Left lung (tissue), 14 donors: ENCODE results near the gene ERCC5. TPM values are rescaled to one million over a fixed set of nuclear protein-coding genes. Genes with fewer than 3 reads are reported as not detected.

Experiments
- ATAC-seq: fragments of 200-7000 bp; cut with Tn5 transposase; one replicate; pipeline ENCODE4 v1.9.1; 2020; ENCODE audit warnings: moderate library complexity
- DNase-seq, 4 donors: peaks; one replicate each; pipeline ENCODE4 v3.0.0-alpha.2; 2013 to 2020
- H3K27ac ChIP-seq, 2 donors: fragments of 200-600 bp; sonication (generic) in 1 of 2; one replicate each; pipeline versions ENCODE4 v1.5.0 to v1.8.0; 2020 to 2021
- H3K27me3 ChIP-seq, 2 donors: fragments of 200-600 bp; sonication (generic) in 1 of 2; one replicate each; pipeline versions ENCODE4 v1.5.0 to v1.8.0; 2020 to 2021
- H3K36me3 ChIP-seq, 2 donors: fragments of 200-600 bp; sonication (generic) in 1 of 2; one replicate each; pipeline versions ENCODE4 v1.5.0 to v1.8.0; 2020 to 2021
- H3K4me1 ChIP-seq, 2 donors: fragments of 200-600 bp; one replicate each; pipeline ENCODE4 v1.8.0; 2021
- H3K4me3 ChIP-seq, 2 donors: fragments of 200-600 bp; sonication (generic) in 1 of 2; one replicate each; pipeline versions ENCODE4 v1.5.0 to v1.8.0; 2020 to 2021; ENCODE audit warnings: mild to moderate bottlenecking in 1 of 2
- H3K9me3 ChIP-seq, 2 donors: fragments of 200-600 bp; sonication (generic) in 1 of 2; one replicate each; pipeline versions ENCODE4 v1.5.0 to v1.8.0; 2020 to 2021
- CTCF ChIP-seq, 2 donors: fragments of 200-600 bp; sonication (generic) in 1 of 2; IDR thresholded peaks; one replicate each; pipeline versions ENCODE4 v1.5.0 to v1.8.0; 2021; ENCODE audit warnings: antibody characterized with exemption in 2 of 2
- intact Hi-C, 2 donors: fragments of 100-400 bp; cut with DNase I; formaldehyde crosslinking; loops; one replicate each; pipeline versions ENCODE4 v1.11.2 to v1.14.2; 2022
- long read RNA-seq, 12 donors: library from polyadenylated mRNA in 2 of 12; unstranded in 2 of 12; transcript quantifications; one replicate each; pipeline ENCODE4 v2.0.0 and lab custom pipeline, GENCODE V29; 2019 to 2026
- polyA plus RNA-seq, 6 donors: library from polyadenylated mRNA; unstranded; fragments of 120-200 nt; gene quantifications; one replicate each; pipeline ENCODE4 v1.2.1, GENCODE V29; 2013; ENCODE audit not compliant: insufficient read length in 6 of 6
- total RNA-seq, 2 donors: library from RNA; stranded (reverse); fragmentation: NEBNext Ultra II Directional; extraction: Animal tissue kit (Norgen Biotek cat#: 25700); gene quantifications; one replicate each; pipeline ENCODE4 v1.2.1, GENCODE V29; 2021
- donor health status: DM: no; HTN: yes; CAD: no.
- donor health status: DM: no; HTN: no; CAD: no.

Gene ERCC5
- total RNA-seq (10 to 100 TPM; 37.6 to 44.2 TPM), polyA plus RNA-seq (10 to 100 TPM; 70.8 to 95.8 (median 85.0) TPM)
- long read RNA-seq, donor 1, full-length matches to known transcripts = 13 of 13 reads
- long read RNA-seq, donor 1, partial matches to known transcripts = 0 of 13 reads
- long read RNA-seq, donor 1, other reads (novel, unspliced or antisense) = 0 of 13 reads
- long read RNA-seq, donor 2, full-length matches to known transcripts = 7 of 7 reads
- long read RNA-seq, donor 2, partial matches to known transcripts = 0 of 7 reads
- long read RNA-seq, donor 2, other reads (novel, unspliced or antisense) = 0 of 7 reads
- long read RNA-seq, donor 3, full-length matches to known transcripts = 3 of 3 reads
- long read RNA-seq, donor 3, partial matches to known transcripts = 0 of 3 reads
- long read RNA-seq, donor 3, other reads (novel, unspliced or antisense) = 0 of 3 reads
- long read RNA-seq, donor 4, full-length matches to known transcripts = 4 of 4 reads
- long read RNA-seq, donor 4, partial matches to known transcripts = 0 of 4 reads
- long read RNA-seq, donor 4, other reads (novel, unspliced or antisense) = 0 of 4 reads
- long read RNA-seq, donor 5, full-length matches to known transcripts = 7 of 12 reads
- long read RNA-seq, donor 5, partial matches to known transcripts = 5 of 12 reads
- long read RNA-seq, donor 5, other reads (novel, unspliced or antisense) = 0 of 12 reads
- long read RNA-seq, donor 6, full-length matches to known transcripts = 3 of 3 reads
- long read RNA-seq, donor 6, partial matches to known transcripts = 0 of 3 reads
- long read RNA-seq, donor 6, other reads (novel, unspliced or antisense) = 0 of 3 reads
- long read RNA-seq, donor 7, full-length matches to known transcripts = 3 of 9 reads
- long read RNA-seq, donor 7, partial matches to known transcripts = 6 of 9 reads
- long read RNA-seq, donor 7, other reads (novel, unspliced or antisense) = 0 of 9 reads
- long read RNA-seq, donor 8, full-length matches to known transcripts = 1 of 1 reads
- long read RNA-seq, donor 8, partial matches to known transcripts = 0 of 1 reads
- long read RNA-seq, donor 8, other reads (novel, unspliced or antisense) = 0 of 1 reads
- long read RNA-seq, donor 9 = 0 reads
- long read RNA-seq, donor 10, partial matches to known transcripts = 2 of 2 reads
- long read RNA-seq, donor 10, other reads (novel, unspliced or antisense) = 0 of 2 reads
- long read RNA-seq, donor 11, partial matches to known transcripts = 0 of 1 reads
- long read RNA-seq, donor 11, other reads (novel, unspliced or antisense) = 0 of 1 reads
- long read RNA-seq, donor 12, full-length matches to known transcripts = 4 of 4 reads
- long read RNA-seq, donor 12, partial matches to known transcripts = 0 of 4 reads
- long read RNA-seq, donor 12, other reads (novel, unspliced or antisense) = 0 of 4 reads

- TF ChIP-seq CTCF (IDR thresholded peaks at IDR 0.05) = no peak
- DNase-seq (peak; percentile 93 to 99 (median 96)), ATAC-seq (peak; percentile 94)
- no peaks in the 10 kb centered on the region for H3K27me3 ChIP-seq
- H3K9me3 ChIP-seq = no peaks in the 10 kb centered on the region
- H3K36me3 ChIP-seq = peaks cover 0 to 4% of the 10 kb centered on the region in 2 donors
- peak within 1 kb of the TSS; percentile 98 to 100 for H3K27ac ChIP-seq
- peaks cover 7 to 24% of the 10 kb centered on the region in 2 donors for H3K4me1 ChIP-seq
- peak within 1 kb of the TSS; percentile 75 to 89 for H3K4me3 ChIP-seq
- intact Hi-C loops = loop anchor here in 1 of 2 donors (5.0 kb wide), 1 partner anchor 253 kb away; no protein-coding TSS in a partner anchor
Measured at GRCh38 chr13:102845630-102846260, at the start of gene ERCC5. Gene ERCC5 (plus strand): TSS chr13:102846032. CDS start chr13:102846267, 235 bp downstream.

DNA sequence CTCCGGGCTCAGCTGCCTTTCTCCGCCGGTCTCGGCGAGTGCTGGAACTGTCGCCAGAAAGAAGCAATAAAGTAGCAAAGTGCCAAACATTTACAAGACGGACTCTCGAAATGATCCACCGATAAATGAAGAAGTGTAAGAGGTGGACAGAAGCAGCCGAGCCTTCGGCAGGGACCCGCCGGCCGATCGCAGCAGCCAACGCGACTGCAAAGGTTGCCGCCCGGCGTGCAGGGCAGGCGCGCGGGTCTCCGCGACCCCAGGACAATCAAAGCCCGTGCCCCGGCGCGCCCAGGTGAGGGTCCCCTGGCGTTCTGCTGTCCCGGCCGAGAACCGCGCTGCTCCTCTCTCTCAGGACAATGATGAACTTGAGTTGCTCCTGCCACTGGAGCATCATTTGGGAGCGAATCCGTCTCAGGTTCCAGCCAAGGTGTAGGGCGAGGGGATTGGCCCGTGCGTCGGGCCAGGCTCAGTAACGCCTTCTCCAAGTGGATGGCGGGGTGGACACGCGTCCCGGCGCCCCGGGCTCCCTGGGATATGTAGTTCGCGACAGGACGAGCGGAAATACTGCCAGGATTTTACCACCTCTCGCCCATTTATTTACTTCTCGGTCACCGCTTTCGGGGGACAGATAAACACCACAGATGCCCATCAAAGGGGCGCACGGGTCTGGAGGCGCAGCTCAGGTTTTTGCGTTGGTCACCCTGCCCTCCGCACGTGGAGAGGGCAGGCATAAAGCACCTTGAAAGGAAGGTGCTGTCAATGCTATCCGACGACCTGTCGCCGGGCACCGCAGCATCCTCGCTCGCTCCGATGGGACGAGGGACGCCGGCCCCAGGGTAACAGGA, 47.0 kb upstream of the ERCC5 start, which contains the start of the genes BIVM and POGLUT2:
Gene BIVM (plus strand): TSS at position 539 of the 845 bp plus-strand sequence. CDS start 8,149 bp downstream, outside the sequence.
Gene POGLUT2 (minus strand): TSS at position 396 of the 845 bp plus-strand sequence. CDS start 306 bp downstream, at position 90.
- peak; percentile 85 to 92 (median 92) for DNase-seq
- intact Hi-C loops = no loop called here
- Histone ChIP-seq H3K4me1 (peaks cover 0 to 52% of the 10 kb centered on the region in 2 donors), H3K27me3 (peaks cover 0 to 21% of the 10 kb centered on the region in 2 donors), H3K36me3 (no peaks in the 10 kb centered on the region), H3K27ac (peak within 1 kb of the TSS; percentile 82 to 85), H3K4me3 (peak within 1 kb of the TSS; percentile 74 to 90), H3K9me3 (no peaks in the 10 kb centered on the region)
- peak; percentile 95 for ATAC-seq
- no peak for TF ChIP-seq CTCF (IDR thresholded peaks at IDR 0.05)

DNA sequence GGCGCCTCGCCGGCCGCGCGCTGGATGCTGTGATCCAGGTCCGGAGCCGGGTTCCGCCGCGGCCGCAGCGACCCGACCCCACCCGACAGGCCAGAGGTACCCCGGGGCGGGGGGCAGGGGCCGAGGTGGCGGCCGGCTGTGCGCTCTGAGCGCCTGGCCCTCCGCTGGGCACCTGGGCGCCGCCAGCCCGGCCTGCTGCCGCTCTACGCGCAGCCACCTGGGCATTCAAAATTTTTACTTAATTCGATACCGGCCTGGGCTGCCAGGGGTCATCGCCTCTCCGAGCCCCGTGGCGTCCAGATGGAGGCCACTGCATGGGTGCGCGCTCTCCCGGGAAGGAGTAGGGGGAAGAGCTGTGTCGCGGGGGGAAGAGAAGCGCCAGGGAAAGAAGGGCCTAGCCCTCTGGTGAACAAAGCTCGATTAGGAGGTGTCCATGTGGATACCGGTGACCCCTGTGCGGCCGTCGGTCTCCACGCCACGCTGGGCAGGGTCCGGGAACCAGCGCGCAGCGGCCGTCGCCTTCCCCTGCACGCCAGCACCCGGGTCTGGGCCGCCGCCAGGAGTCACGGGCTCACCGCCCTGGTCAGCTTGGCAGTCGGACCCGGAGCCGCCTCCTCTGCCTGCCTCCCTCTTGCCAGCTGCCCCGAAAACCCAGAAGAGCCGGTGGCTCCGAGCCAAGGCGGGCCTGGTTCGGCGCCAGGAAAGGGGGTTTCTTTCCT, 46.2 kb upstream of the ERCC5 start:
- TF ChIP-seq CTCF (IDR thresholded peaks at IDR 0.05) = no peak
- Histone ChIP-seq H3K4me1 (peaks cover 0 to 59% of the 10 kb centered on the region in 2 donors), H3K27me3 (peaks cover 0 to 21% of the 10 kb centered on the region in 2 donors), H3K4me3 (peak overlapping the region; percentile 74 to 90), H3K9me3 (no peaks in the 10 kb centered on the region), H3K27ac (peak overlapping the region; percentile 82 to 85), H3K36me3 (no peaks in the 10 kb centered on the region)
- ATAC-seq (peak; percentile 46), DNase-seq (peak in 3 of 4 donors; percentile 38 to 84 (median 55))
- intact Hi-C loops = no loop called here
